Mammary epithelial cell (primary cell): ENCODE results near the gene TBC1D16.

Experiments used
- EZH2 ChIP-seq: IDR thresholded peaks from 2 replicates; pipeline ENCODE4 v1.6.1; 2012; ENCODE audit warnings: low read length, inconsistent platforms, borderline replicate concordance
- TF ChIP-seq, protein P1 (sequence below), 2 donors: IDR thresholded peaks in 1 of 2; conservative IDR thresholded peaks in 1 of 2; 2 replicates each; pipeline ENCODE4 v1.5.1; 2011 to 2012; ENCODE audit warnings: inconsistent platforms in 2 of 2, low read length in 2 of 2, mild to moderate bottlenecking in 2 of 2, control low read depth in 1 of 2, low read depth in 1 of 2; ENCODE audit not compliant: insufficient read depth in 1 of 2; ENCODE audit errors: extremely low read depth in 1 of 2

DNA sequence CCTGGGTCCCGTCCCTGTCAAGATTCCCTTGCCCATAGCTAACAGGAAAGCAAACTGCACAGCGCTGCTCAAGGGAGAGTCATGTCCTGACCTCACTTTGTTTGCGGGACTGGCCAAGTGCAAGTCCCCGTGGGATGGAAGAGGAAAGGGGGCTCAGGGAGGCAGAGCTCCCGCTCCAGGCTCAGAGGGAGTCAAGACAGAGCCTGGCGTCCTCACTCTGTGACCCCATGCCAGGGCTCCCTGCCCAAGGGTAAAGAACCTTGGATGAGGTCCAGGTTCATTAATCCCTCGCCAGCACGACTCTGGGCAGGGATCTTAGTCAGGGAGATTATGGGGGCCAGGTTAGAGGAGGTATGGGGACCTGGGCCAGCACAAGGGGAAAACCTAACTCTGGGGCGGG is 145.0 kb downstream of the TBC1D16 start:
- TF ChIP-seq, protein P1, sequence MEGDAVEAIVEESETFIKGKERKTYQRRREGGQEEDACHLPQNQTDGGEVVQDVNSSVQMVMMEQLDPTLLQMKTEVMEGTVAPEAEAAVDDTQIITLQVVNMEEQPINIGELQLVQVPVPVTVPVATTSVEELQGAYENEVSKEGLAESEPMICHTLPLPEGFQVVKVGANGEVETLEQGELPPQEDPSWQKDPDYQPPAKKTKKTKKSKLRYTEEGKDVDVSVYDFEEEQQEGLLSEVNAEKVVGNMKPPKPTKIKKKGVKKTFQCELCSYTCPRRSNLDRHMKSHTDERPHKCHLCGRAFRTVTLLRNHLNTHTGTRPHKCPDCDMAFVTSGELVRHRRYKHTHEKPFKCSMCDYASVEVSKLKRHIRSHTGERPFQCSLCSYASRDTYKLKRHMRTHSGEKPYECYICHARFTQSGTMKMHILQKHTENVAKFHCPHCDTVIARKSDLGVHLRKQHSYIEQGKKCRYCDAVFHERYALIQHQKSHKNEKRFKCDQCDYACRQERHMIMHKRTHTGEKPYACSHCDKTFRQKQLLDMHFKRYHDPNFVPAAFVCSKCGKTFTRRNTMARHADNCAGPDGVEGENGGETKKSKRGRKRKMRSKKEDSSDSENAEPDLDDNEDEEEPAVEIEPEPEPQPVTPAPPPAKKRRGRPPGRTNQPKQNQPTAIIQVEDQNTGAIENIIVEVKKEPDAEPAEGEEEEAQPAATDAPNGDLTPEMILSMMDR (conservative IDR thresholded peaks at IDR 0.05 in 1 of 2, IDR thresholded peaks at IDR 0.05 in 1 of 2; ENCODE audit: extremely low read depth in 1 of 2, insufficient read depth in 1 of 2, low read depth in 1 of 2, low read length in 2 of 2): no peak
- no peak for TF ChIP-seq EZH2
